K562 (cell line): ENCODE measurements around the gene TBX1. TPM values are rescaled to one million over a fixed set of nuclear protein-coding genes. Genes with fewer than 3 reads are reported as not detected.

ENCODE experiments used
- ATAC-seq: fragments of 200-7000 bp; cut with Tn5 transposase; 3 replicates; pipeline ENCODE4 v1.9.1; 2020; ENCODE audit warnings: moderate library complexity
- BruUV-seq: library from RNA; stranded (reverse); fragments of 400-500 nt; replicated peaks from 2 replicates; lab custom pipeline; 2021; lab: Mats Ljungman, UMichigan
- CTCF ChIA-PET: fragments of 300-600 bp; formaldehyde crosslinking; extraction: SDS; loops from one replicate; lab custom pipeline; 2021; ENCODE audit warnings: low intra/inter-chr PET ratio; lab: Yijun Ruan, JAX
- POLR2A ChIA-PET: fragments of 300-600, 350-650 bp; sonication (Branson Sonifier 250); formaldehyde crosslinking; extraction: SDS; loops from one replicate; lab custom pipeline; 2021; ENCODE audit warnings: antibody characterized with exemption, inconsistent platforms; lab: Yijun Ruan, JAX
- DNase-seq, 4 experiments: peaks; one replicate each; pipeline versions ENCODE4 v3.0.0 to v3.0.0-alpha.2; 2011 to 2018; ENCODE audit warnings: low spot score in 3 of 4, mixed read lengths in 3 of 4; ENCODE audit errors: extremely low read depth in 1 of 4
- FAIRE-seq: peaks from 2 replicates; lab custom pipeline; 2011; peaks lifted over from hg19 to GRCh38; lab: Jason Lieb, UNC
- H2AFZ ChIP-seq: 2 replicates; pipeline ENCODE4 v1.6.0; 2011; ENCODE audit warnings: low read depth, low read length, control low read depth, inconsistent platforms
- H3K27ac ChIP-seq: fragments of 200-600 bp; 3 replicates; pipeline ENCODE4 v1.8.0; 2011; ENCODE audit warnings: low read depth, mild to moderate bottlenecking, control low read depth, inconsistent platforms, low read length, moderate library complexity, mixed read lengths; ENCODE audit errors: extremely low read depth
- H3K27me3 ChIP-seq, 2 experiments: fragments of 300-600 bp in 1 of 2; 2 replicates in 1 of 2; 3 replicates in 1 of 2; pipeline versions ENCODE4 v1.6.0 to v1.8.0; 2011; ENCODE audit warnings: inconsistent platforms in 2 of 2, low read length in 2 of 2, mild to moderate bottlenecking in 1 of 2, mixed read lengths in 1 of 2, moderate library complexity in 1 of 2; ENCODE audit not compliant: control insufficient read depth in 2 of 2, insufficient read depth in 2 of 2
- H3K36me3 ChIP-seq: fragments of 300-600 bp; 3 replicates; pipeline ENCODE4 v1.8.0; 2011; ENCODE audit warnings: mild to moderate bottlenecking, low read length, inconsistent platforms; ENCODE audit not compliant: control insufficient read depth, insufficient read depth
- H3K4me1 ChIP-seq, 2 experiments: fragments of 200-600 bp in 1 of 2; replicated peaks in 1 of 2; 2 replicates in 1 of 2; 3 replicates in 1 of 2; pipeline versions ENCODE4 v1.5.1 to v1.8.0; 2011; ENCODE audit warnings: inconsistent platforms in 2 of 2, low read length in 2 of 2, mild to moderate bottlenecking in 1 of 2, mixed read lengths in 1 of 2, moderate library complexity in 1 of 2; ENCODE audit not compliant: control insufficient read depth in 2 of 2, insufficient read depth in 2 of 2
- H3K4me2 ChIP-seq: 2 replicates; pipeline ENCODE4 v1.6.1; 2011; ENCODE audit warnings: low read length, control low read depth, inconsistent platforms, mixed read lengths; ENCODE audit not compliant: insufficient read depth
- H3K4me3 ChIP-seq: fragments of 200-600 bp; sonication (generic), shearing (Covaris generic); 2 replicates; pipeline ENCODE4 v1.5.1; 2016; ENCODE audit warnings: control low read depth, inconsistent platforms
- H3K79me2 ChIP-seq: fragments of 200-600 bp; 3 replicates; pipeline ENCODE4 v1.8.0; 2011; ENCODE audit warnings: low read length, inconsistent platforms; ENCODE audit not compliant: control insufficient read depth, insufficient read depth
- H3K9ac ChIP-seq, 2 experiments: 2 replicates each; pipeline versions ENCODE4 v1.6.0 to v1.6.1; 2011; ENCODE audit warnings: low read depth in 2 of 2, low read length in 2 of 2, control low read depth in 1 of 2, inconsistent platforms in 1 of 2, mild to moderate bottlenecking in 1 of 2, mixed read lengths in 1 of 2; ENCODE audit not compliant: insufficient read depth in 1 of 2
- H3K9me1 ChIP-seq: one replicate; pipeline ENCODE4 v1.6.0; 2011; ENCODE audit warnings: inconsistent platforms, mild to moderate bottlenecking, low read length, moderate library complexity; ENCODE audit not compliant: control insufficient read depth, insufficient read depth
- H3K9me3 ChIP-seq: replicated peaks from 2 replicates; pipeline ENCODE4 v1.5.1; 2011; ENCODE audit warnings: low read depth, low read length, inconsistent platforms; ENCODE audit not compliant: control insufficient read depth, insufficient read depth
- H4K20me1 ChIP-seq: replicated peaks from 2 replicates; pipeline ENCODE4 v1.6.1; 2011; ENCODE audit warnings: low read length, inconsistent platforms, mixed read lengths; ENCODE audit not compliant: control insufficient read depth, insufficient read depth
- BMI1 ChIP-seq: fragments of 150-350 bp; IDR thresholded peaks from 2 replicates; pipeline ENCODE4 v1.6.1; 2014; ENCODE audit warnings: low read length
- CCAR2 ChIP-seq: fragments of 200-400 bp; formaldehyde crosslinking; IDR thresholded peaks from 2 replicates; pipeline ENCODE4 v1.6.1; 2017; ENCODE audit warnings: mild to moderate bottlenecking, low read depth, low read length
- EHMT2 ChIP-seq: fragments of 450-650 bp; IDR thresholded peaks from 2 replicates; pipeline ENCODE4 v1.6.1; 2018; ENCODE audit warnings: antibody characterized with exemption
- FOXJ2 ChIP-seq: fragments of 200-800 bp; sonication (Bioruptor generic); IDR thresholded peaks from 2 replicates; pipeline ENCODE4 v1.6.1; 2016; ENCODE audit warnings: missing genetic modification characterization, missing compliant biosample characterization
- HDAC6 ChIP-seq: IDR thresholded peaks from 2 replicates; pipeline ENCODE4 v1.6.1; 2012; ENCODE audit warnings: low read depth, mild to moderate bottlenecking, control low read depth, inconsistent platforms, low read length, moderate library complexity
- HNRNPL ChIP-seq: fragments of 200-400 bp; formaldehyde crosslinking; IDR thresholded peaks from 2 replicates; pipeline ENCODE4 v1.6.1; 2017; ENCODE audit warnings: low read depth, mild to moderate bottlenecking, low read length
- HSF4 ChIP-seq: fragments of 250-450 bp; sonication (Bioruptor Pico); IDR thresholded peaks from 2 replicates; pipeline ENCODE4 v2.1.2; 2022; ENCODE audit warnings: mild to moderate bottlenecking, moderate library complexity, borderline replicate concordance
- KAT8 ChIP-seq: fragments of 450-650 bp; IDR thresholded peaks from 2 replicates; pipeline ENCODE4 v1.6.1; 2016; ENCODE audit warnings: low read depth, mild to moderate bottlenecking
- KLF16 ChIP-seq: IDR thresholded peaks from 2 replicates; pipeline ENCODE4 v1.6.1; 2016; ENCODE audit warnings: antibody characterized with exemption
- NFIX ChIP-seq: fragments of 250-450 bp; sonication (Bioruptor Pico); IDR thresholded peaks from 2 replicates; pipeline ENCODE4 v1.4.0; 2020; ENCODE audit warnings: low read depth, mild to moderate bottlenecking, moderate library complexity
- OTX1 ChIP-seq: fragments of 450-650 bp; formaldehyde crosslinking; IDR thresholded peaks from 2 replicates; pipeline ENCODE4 v1.4.0; 2022; ENCODE audit warnings: mild to moderate bottlenecking
- RFX5 ChIP-seq: IDR thresholded peaks from 2 replicates; pipeline ENCODE4 v1.6.1; 2011; ENCODE audit warnings: low read depth, mild to moderate bottlenecking, improper control_type of control experiment, low read length
- TAF15 ChIP-seq: fragments of 200-400 bp; formaldehyde crosslinking; IDR thresholded peaks from 2 replicates; pipeline ENCODE4 v1.6.1; 2017; ENCODE audit warnings: mild to moderate bottlenecking, low read depth, low read length, moderate library complexity
- ZNF140 ChIP-seq: fragments of 250-450 bp; sonication (Bioruptor Pico); IDR thresholded peaks from 2 replicates; pipeline ENCODE4 v1.8.0; 2021; ENCODE audit warnings: moderate library complexity, mild to moderate bottlenecking, inconsistent platforms
- ZNF764 ChIP-seq: fragments of 250-450 bp; sonication (Bioruptor Pico); IDR thresholded peaks from 2 replicates; pipeline ENCODE4 v1.4.0; 2020; ENCODE audit warnings: low read depth, mild to moderate bottlenecking, moderate library complexity
- WGBS: fragments of 100-300 bp; shearing (Covaris generic); methylation state at CpG from one replicate; pipeline ENCODE4 v1.1.6; 2016; ENCODE audit warnings: low coverage, mixed read lengths; ENCODE audit not compliant: insufficient coverage; ENCODE audit errors: missing lambda C conversion rate; 5-methylcytosine and 5-hydroxymethylcytosine counted together
- in situ Hi-C: fragments of 300-500 bp; cut with MboI; formaldehyde crosslinking; loops from 4 replicates; pipeline ENCODE4 v1.15.0; 2018; ENCODE audit warnings: inconsistent platforms, mixed read lengths
- intact Hi-C: fragments of 100-400 bp; cut with micrococcal nuclease; formaldehyde crosslinking; loops from 2 replicates; pipeline ENCODE4 v1.14.2; 2022
- polyA plus RNA-seq, 8 experiments: library from polyadenylated mRNA; depleted of rRNA in 4 of 8; stranded (reverse) in 5 of 8; unstranded in 3 of 8; fragments of >200 nt; fragmentation: Nextera tagmentation in 2 of 8; fragmentation: Illumina TruSeq in 1 of 8; extraction: Ambion mirVana in 2 of 8; extraction: Trizol in 1 of 8; gene quantifications; 2 replicates each; pipeline versions ENCODE4 v1.2.1 to v1.2.3, GENCODE V29; 2011 to 2014; ENCODE audit warnings: inconsistent platforms in 1 of 8, missing spikeins in 1 of 8
- total RNA-seq, 7 experiments: library from RNA; depleted of rRNA in 6 of 7; stranded (reverse); fragments of >200 nt in 6 of 7; fragmentation: Illumina TruSeq in 2 of 7; extraction: Trizol in 2 of 7; gene quantifications; 2 replicates each; pipeline versions ENCODE4 v1.2.1 to v1.2.3, GENCODE V29; 2011 to 2021; ENCODE audit warnings: low replicate concordance in 1 of 7
- TF ChIP-seq, protein P1 (sequence below): sonication (generic); formaldehyde crosslinking; IDR thresholded peaks from 2 replicates; pipeline ENCODE4 v1.9.0; 2022; ENCODE audit warnings: mild to moderate bottlenecking, missing genetic modification reagents
- TF ChIP-seq, protein P2 (sequence below): fragments of 150-350 bp; IDR thresholded peaks from 2 replicates; pipeline ENCODE4 v1.6.1; 2014; ENCODE audit warnings: low read depth, mild to moderate bottlenecking, low read length, borderline replicate concordance
- TF ChIP-seq, protein P3 (sequence below), 3 experiments: IDR thresholded peaks in 2 of 3; conservative IDR thresholded peaks in 1 of 3; 2 replicates each; pipeline ENCODE4 v1.5.1; 2011 to 2012; ENCODE audit warnings: low read length in 3 of 3, mild to moderate bottlenecking in 3 of 3, control low read depth in 2 of 3, improper control_type of control experiment in 1 of 3, inconsistent platforms in 1 of 3, low read depth in 1 of 3, mixed read lengths in 1 of 3, moderate library complexity in 1 of 3; ENCODE audit not compliant: insufficient read depth in 2 of 3

Gene TBX1
- total and polyA plus RNA-seq, 9 of the 15 experiments (the other 6 are each of a cell fraction or from before 2014, with no cell fraction given): 0.07 to 35.0 (median 3.9) TPM

DNA sequence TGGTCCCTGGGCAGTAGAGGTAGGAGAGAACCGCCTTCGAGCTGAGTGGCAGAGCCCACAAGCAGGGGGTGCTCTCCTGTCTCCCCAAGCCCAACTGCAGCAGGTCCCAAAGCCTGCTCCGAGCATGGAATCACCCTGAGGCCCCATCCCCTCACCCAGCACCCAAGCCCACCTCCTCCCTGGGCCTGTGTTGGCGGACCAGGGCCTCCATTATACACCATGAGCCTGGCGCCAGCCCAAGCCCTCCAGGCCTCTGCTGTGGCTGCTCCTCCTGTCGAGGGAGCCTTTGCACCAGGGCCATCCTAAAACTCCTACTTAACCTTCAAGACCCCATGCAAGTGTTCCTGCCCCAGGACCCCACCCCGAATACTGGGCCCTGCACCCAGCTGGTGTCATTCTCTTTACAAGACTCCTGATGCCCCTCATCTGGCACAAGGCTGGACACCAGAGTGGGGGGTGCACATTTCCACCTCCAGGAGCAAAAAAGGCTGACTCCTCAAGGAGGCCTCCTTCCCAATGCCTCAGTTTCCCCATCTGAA, 20.6 kb upstream of the TBX1 start:
- WGBS: 32% methylated on average over 7 of the region's 7 CpGs
- no peaks in the 10 kb centered on the region for H3K9me3 ChIP-seq
- peak overlapping the region in 1 of 2 experiments; percentile 21; a peak in 2 of 4 replicates for H3K9ac ChIP-seq
- H3K4me1 ChIP-seq: peaks cover 0 to 79% of the 10 kb centered on the region in 2 experiments; a peak in 2 of 5 replicates
- H3K9me1 ChIP-seq: no peaks in the 10 kb centered on the region
- H3K36me3 ChIP-seq: no peaks in the 10 kb centered on the region
- H4K20me1 ChIP-seq: peaks cover 32% of the 10 kb centered on the region
- CTCF ChIA-PET: no interaction called here
- DNase-seq (no peak), ATAC-seq (no peak), FAIRE-seq (no peak)
- no peak overlapping the region for H3K4me2 ChIP-seq
- H3K27me3 ChIP-seq: peaks cover 0 to 62% of the 10 kb centered on the region in 2 experiments; a peak in 3 of 5 replicates
- H3K27ac ChIP-seq: no peak overlapping the region
- POLR2A ChIA-PET: interaction anchor here (0.6 to 3.8 kb wide), 7 partner anchors 9 to 161 kb away, joined by 3 to 30 read pairs (median 3); no protein-coding TSS in a partner anchor
- no TSS peak for BruUV-seq
- in situ Hi-C loops: no loop called here
- no peak overlapping the region for H3K4me3 ChIP-seq
- intact Hi-C loops: no loop called here
- no peak overlapping the region for H2AFZ ChIP-seq
- H3K79me2 ChIP-seq: no peaks in the 10 kb centered on the region
- TF ChIP-seq EHMT2 (no peak), TAF15 (no peak), NFIX (CRISPR knock-in tag) (no peak), HSF4 (CRISPR knock-in tag) (no peak), HDAC6 (0 out of 2 replicates have a peak, but pooled peaks have one; percentile 7), CCAR2 (no peak), KAT8 (no peak), FOXJ2 (tag) (no peak), ZNF140 (CRISPR knock-in tag) (no peak), RFX5 (no peak), OTX1 (CRISPR knock-in tag) (no peak), ZNF764 (CRISPR knock-in tag) (peak; percentile 15; the same call in 1 of the 2 replicates), HNRNPL (no peak), BMI1 (no peak), KLF16 (no peak)
- TF ChIP-seq, protein P1, sequence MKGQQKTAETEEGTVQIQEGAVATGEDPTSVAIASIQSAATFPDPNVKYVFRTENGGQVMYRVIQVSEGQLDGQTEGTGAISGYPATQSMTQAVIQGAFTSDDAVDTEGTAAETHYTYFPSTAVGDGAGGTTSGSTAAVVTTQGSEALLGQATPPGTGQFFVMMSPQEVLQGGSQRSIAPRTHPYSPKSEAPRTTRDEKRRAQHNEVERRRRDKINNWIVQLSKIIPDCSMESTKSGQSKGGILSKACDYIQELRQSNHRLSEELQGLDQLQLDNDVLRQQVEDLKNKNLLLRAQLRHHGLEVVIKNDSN: no peak
- TF ChIP-seq, protein P2, sequence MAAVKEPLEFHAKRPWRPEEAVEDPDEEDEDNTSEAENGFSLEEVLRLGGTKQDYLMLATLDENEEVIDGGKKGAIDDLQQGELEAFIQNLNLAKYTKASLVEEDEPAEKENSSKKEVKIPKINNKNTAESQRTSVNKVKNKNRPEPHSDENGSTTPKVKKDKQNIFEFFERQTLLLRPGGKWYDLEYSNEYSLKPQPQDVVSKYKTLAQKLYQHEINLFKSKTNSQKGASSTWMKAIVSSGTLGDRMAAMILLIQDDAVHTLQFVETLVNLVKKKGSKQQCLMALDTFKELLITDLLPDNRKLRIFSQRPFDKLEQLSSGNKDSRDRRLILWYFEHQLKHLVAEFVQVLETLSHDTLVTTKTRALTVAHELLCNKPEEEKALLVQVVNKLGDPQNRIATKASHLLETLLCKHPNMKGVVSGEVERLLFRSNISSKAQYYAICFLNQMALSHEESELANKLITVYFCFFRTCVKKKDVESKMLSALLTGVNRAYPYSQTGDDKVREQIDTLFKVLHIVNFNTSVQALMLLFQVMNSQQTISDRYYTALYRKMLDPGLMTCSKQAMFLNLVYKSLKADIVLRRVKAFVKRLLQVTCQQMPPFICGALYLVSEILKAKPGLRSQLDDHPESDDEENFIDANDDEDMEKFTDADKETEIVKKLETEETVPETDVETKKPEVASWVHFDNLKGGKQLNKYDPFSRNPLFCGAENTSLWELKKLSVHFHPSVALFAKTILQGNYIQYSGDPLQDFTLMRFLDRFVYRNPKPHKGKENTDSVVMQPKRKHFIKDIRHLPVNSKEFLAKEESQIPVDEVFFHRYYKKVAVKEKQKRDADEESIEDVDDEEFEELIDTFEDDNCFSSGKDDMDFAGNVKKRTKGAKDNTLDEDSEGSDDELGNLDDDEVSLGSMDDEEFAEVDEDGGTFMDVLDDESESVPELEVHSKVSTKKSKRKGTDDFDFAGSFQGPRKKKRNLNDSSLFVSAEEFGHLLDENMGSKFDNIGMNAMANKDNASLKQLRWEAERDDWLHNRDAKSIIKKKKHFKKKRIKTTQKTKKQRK: no peak
- TF ChIP-seq, protein P3, sequence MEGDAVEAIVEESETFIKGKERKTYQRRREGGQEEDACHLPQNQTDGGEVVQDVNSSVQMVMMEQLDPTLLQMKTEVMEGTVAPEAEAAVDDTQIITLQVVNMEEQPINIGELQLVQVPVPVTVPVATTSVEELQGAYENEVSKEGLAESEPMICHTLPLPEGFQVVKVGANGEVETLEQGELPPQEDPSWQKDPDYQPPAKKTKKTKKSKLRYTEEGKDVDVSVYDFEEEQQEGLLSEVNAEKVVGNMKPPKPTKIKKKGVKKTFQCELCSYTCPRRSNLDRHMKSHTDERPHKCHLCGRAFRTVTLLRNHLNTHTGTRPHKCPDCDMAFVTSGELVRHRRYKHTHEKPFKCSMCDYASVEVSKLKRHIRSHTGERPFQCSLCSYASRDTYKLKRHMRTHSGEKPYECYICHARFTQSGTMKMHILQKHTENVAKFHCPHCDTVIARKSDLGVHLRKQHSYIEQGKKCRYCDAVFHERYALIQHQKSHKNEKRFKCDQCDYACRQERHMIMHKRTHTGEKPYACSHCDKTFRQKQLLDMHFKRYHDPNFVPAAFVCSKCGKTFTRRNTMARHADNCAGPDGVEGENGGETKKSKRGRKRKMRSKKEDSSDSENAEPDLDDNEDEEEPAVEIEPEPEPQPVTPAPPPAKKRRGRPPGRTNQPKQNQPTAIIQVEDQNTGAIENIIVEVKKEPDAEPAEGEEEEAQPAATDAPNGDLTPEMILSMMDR (IDR thresholded peaks at IDR 0.05 in 2 of 3, conservative IDR thresholded peaks at IDR 0.05 in 1 of 3; ENCODE audit: insufficient read depth in 2 of 3, low read depth in 1 of 3, low read length in 3 of 3): peak; percentile 6 to 25 (median 17); a peak in 1 of 6 replicates
